Prostate gland (tissue), 2 donors: Measurements from ENCODE around the gene LIG1.

Experiments
- CTCF ChIP-seq, 4 experiments: fragments of 200-600 bp in 2 of 4; fragments of 450-650 bp in 2 of 4; sonication (generic) in 2 of 4; IDR thresholded peaks; 1 replicate in 3 of 4; 2 replicates in 1 of 4; pipeline ENCODE4 v1.5.1; 2016 to 2019; ENCODE audit warnings: antibody characterized with exemption in 4 of 4, mild to moderate bottlenecking in 2 of 4, moderate library complexity in 2 of 4
- POLR2A ChIP-seq: fragments of 450-650 bp; IDR thresholded peaks from one replicate; pipeline ENCODE4 v1.6.1; 2016; ENCODE audit warnings: antibody characterized with exemption, mild to moderate bottlenecking

- TF ChIP-seq CTCF (IDR thresholded peaks at IDR 0.05), result no peak
- TF ChIP-seq POLR2A, result no peak
These were observed 36.4 kb upstream of the LIG1 start for GRCh38 chr19:48206397-48207093.
